GM23338 (cell line): Measurements from ENCODE around the gene SLC1A3. TPM values are rescaled to one million over a fixed set of nuclear protein-coding genes. Genes with fewer than 3 reads are reported as not detected.

ENCODE experiments used
- ATAC-seq: fragments of 200-7000 bp; cut with Tn5 transposase; 3 replicates; pipeline ENCODE4 v1.9.1; 2020
- DNase-seq: peaks from one replicate; pipeline ENCODE4 v3.0.0-alpha.2; 2015; ENCODE audit warnings: low spot score
- H2AFZ ChIP-seq: fragments of 200-600 bp; sonication (generic); 2 replicates; pipeline ENCODE4 v1.8.0; 2016; ENCODE audit warnings: antibody characterized with exemption, mild to moderate bottlenecking, moderate library complexity
- H3F3A ChIP-seq: fragments of 200-600 bp; sonication (generic); replicated peaks from 2 replicates; pipeline ENCODE4 v1.8.0; 2017; ENCODE audit warnings: antibody characterized with exemption, mixed run types, low read depth
- H3K27ac ChIP-seq: fragments of 200-600 bp; sonication (generic); 2 replicates; pipeline ENCODE4 v1.6.1; 2016; ENCODE audit warnings: low read depth
- H3K27me3 ChIP-seq: fragments of 200-600 bp; sonication (generic); 2 replicates; pipeline ENCODE4 v1.8.0; 2016; ENCODE audit warnings: mild to moderate bottlenecking, mixed run types, moderate library complexity; ENCODE audit not compliant: insufficient read depth
- H3K36me3 ChIP-seq: fragments of 200-600 bp; sonication (generic); 2 replicates; pipeline ENCODE4 v1.8.0; 2016; ENCODE audit warnings: mild to moderate bottlenecking; ENCODE audit not compliant: insufficient read depth
- H3K4me1 ChIP-seq: fragments of 200-600 bp; sonication (generic); 2 replicates; pipeline ENCODE4 v1.8.0; 2016; ENCODE audit warnings: mild to moderate bottlenecking, moderate library complexity; ENCODE audit not compliant: insufficient read depth
- H3K4me2 ChIP-seq: fragments of 200-600 bp; sonication (generic); 2 replicates; pipeline ENCODE4 v1.7.1; 2017; ENCODE audit warnings: mixed run types
- H3K4me3 ChIP-seq: fragments of 200-600 bp; sonication (generic); 2 replicates; pipeline ENCODE4 v1.6.1; 2016; ENCODE audit warnings: mixed run types
- H3K79me2 ChIP-seq: fragments of 200-600 bp; sonication (generic); replicated peaks from 2 replicates; pipeline ENCODE4 v1.8.0; 2017; ENCODE audit warnings: mild to moderate bottlenecking; ENCODE audit not compliant: insufficient read depth
- H3K9me2 ChIP-seq: fragments of 200-600 bp; sonication (generic); 2 replicates; pipeline ENCODE4 v1.8.0; 2017; ENCODE audit not compliant: insufficient read depth
- H4K20me1 ChIP-seq: fragments of 200-600 bp; sonication (generic); replicated peaks from 2 replicates; pipeline ENCODE4 v1.8.0; 2017; ENCODE audit warnings: mild to moderate bottlenecking; ENCODE audit not compliant: insufficient read depth
- H3K27ac Mint-ChIP-seq: 2 replicates; pipeline ENCODE4 v1.8.0; 2020; ENCODE audit warnings: inconsistent platforms, mild to moderate bottlenecking, moderate library complexity, mixed read lengths
- H3K27me3 Mint-ChIP-seq: 3 replicates; pipeline ENCODE4 v1.8.0; 2022; ENCODE audit warnings: low read depth, mild to moderate bottlenecking, moderate library complexity, mixed read lengths, inconsistent platforms; ENCODE audit not compliant: insufficient read depth, poor library complexity
- H3K36me3 Mint-ChIP-seq: 3 replicates; pipeline ENCODE4 v1.8.0; 2021; ENCODE audit warnings: low read depth, mild to moderate bottlenecking, inconsistent platforms, moderate library complexity, mixed read lengths
- H3K4me1 Mint-ChIP-seq: 3 replicates; pipeline ENCODE4 v1.8.0; 2020; ENCODE audit warnings: mild to moderate bottlenecking, inconsistent platforms, mixed read lengths
- H3K4me3 Mint-ChIP-seq: 3 replicates; pipeline ENCODE4 v1.8.0; 2021; ENCODE audit warnings: moderate library complexity, mild to moderate bottlenecking, inconsistent platforms, mixed read lengths
- H3K9me3 Mint-ChIP-seq: 3 replicates; pipeline ENCODE4 v1.8.0; 2020; ENCODE audit warnings: moderate library complexity, mild to moderate bottlenecking, inconsistent platforms, mixed read lengths
- CREB1 ChIP-seq: fragments of 250-450 bp; sonication (Bioruptor Pico); IDR thresholded peaks from 2 replicates; pipeline ENCODE4 v1.5.0; 2020; ENCODE audit warnings: low read depth, mild to moderate bottlenecking, moderate library complexity
- CTCF ChIP-seq, 2 experiments: fragments of 200-600 bp in 1 of 2; sonication (generic) in 1 of 2; conservative IDR thresholded peaks; 2 replicates each; pipeline versions ENCODE4 v1.5.1 to v1.6.1; 2016 to 2017; ENCODE audit warnings: antibody characterized with exemption in 2 of 2, low read depth in 2 of 2, mild to moderate bottlenecking in 2 of 2, moderate library complexity in 1 of 2
- ETS1 ChIP-seq: IDR thresholded peaks from 2 replicates; pipeline ENCODE4 v1.6.1; 2016; ENCODE audit warnings: antibody characterized with exemption
- NANOG ChIP-seq: IDR thresholded peaks from 2 replicates; pipeline ENCODE4 v1.6.1; 2016; ENCODE audit warnings: antibody characterized with exemption, borderline replicate concordance
- REST ChIP-seq: IDR thresholded peaks from one replicate; pipeline ENCODE4 v1.6.1; 2018; ENCODE audit warnings: antibody characterized with exemption; ENCODE audit not compliant: unreplicated experiment
- STAT1 ChIP-seq: IDR thresholded peaks from one replicate; pipeline ENCODE4 v1.6.1; 2016; ENCODE audit warnings: antibody characterized with exemption; ENCODE audit not compliant: unreplicated experiment
- ZNF114 ChIP-seq: fragments of 250-450 bp; sonication (Bioruptor Pico); IDR thresholded peaks from 2 replicates; pipeline ENCODE4 v1.5.0; 2020; ENCODE audit warnings: mild to moderate bottlenecking, moderate library complexity
- polyA plus RNA-seq: library from polyadenylated mRNA; unstranded; fragments of >200 nt; fragmentation: Nextera tagmentation; extraction: Ambion mirVana; gene quantifications from 2 replicates; pipeline ENCODE4 v1.2.1, GENCODE V29; 2016
- total RNA-seq: library from RNA; depleted of rRNA; stranded (reverse); fragments of >200 nt; shearing (Covaris generic); gene quantifications from 2 replicates; pipeline ENCODE4 v1.2.3, GENCODE V29; 2014

Gene SLC1A3
- total and polyA plus RNA-seq, 2 experiments from 2014 or later: 29.0 to 40.7 TPM

GRCh38 chr5:36675282-36675681 lies 68.9 kb downstream of the SLC1A3 start:
- no peak overlapping the region for H2AFZ ChIP-seq
- DNase-seq (no peak), ATAC-seq (no peak)
- H3K4me1 ChIP-seq: no peaks in the 10 kb centered on the region
- H3K36me3 ChIP-seq: peaks cover 10% of the 10 kb centered on the region; the same call in 1 of the 2 replicates
- H3K27ac ChIP-seq: no peak overlapping the region
- Mint-ChIP-seq H3K4me1 (peaks cover 6% of the 10 kb centered on the region; the same call in 2 of the 3 replicates), H3K27ac (no peak overlapping the region), H3K27me3 (no peaks in the 10 kb centered on the region), H3K9me3 (no peaks in the 10 kb centered on the region), H3K4me3 (no peak overlapping the region), H3K36me3 (peaks cover 22% of the 10 kb centered on the region; the same call in 2 of the 3 replicates)
- H3K4me3 ChIP-seq: no peak overlapping the region
- H3K27me3 ChIP-seq: no peaks in the 10 kb centered on the region
- no peaks in the 10 kb centered on the region for H3K9me2 ChIP-seq
- no peak overlapping the region for H3K4me2 ChIP-seq
- no peak for TF ChIP-seq ETS1
- no peak for TF ChIP-seq REST
- no peaks in the 10 kb centered on the region for H3K79me2 ChIP-seq
- H3F3A ChIP-seq: no peaks in the 10 kb centered on the region
- peaks cover 3% of the 10 kb centered on the region; the same call in 1 of the 2 replicates for H4K20me1 ChIP-seq

- Mint-ChIP-seq H3K27ac (no peak overlapping the region), H3K4me3 (no peak overlapping the region)
- H3K27ac ChIP-seq: no peak overlapping the region
- TF ChIP-seq REST (no peak), STAT1 (no peak), ZNF114 (no peak), NANOG (no peak), CTCF (conservative IDR thresholded peaks at IDR 0.05; ENCODE audit: low read depth in 2 of 2) (no peak), CREB1 (no peak)
Measured at GRCh38 chr5:36679221-36679989, 73.0 kb downstream of the SLC1A3 start.

More at GRCh38 chr5:36679221-36679989, 73.0 kb downstream of the SLC1A3 start:
- Histone ChIP-seq H3K9me2 (no peaks in the 10 kb centered on the region), H3F3A (no peaks in the 10 kb centered on the region), H3K79me2 (no peaks in the 10 kb centered on the region), H2AFZ (no peak overlapping the region), H3K4me2 (no peak overlapping the region), H3K36me3 (peaks cover 5% of the 10 kb centered on the region; the same call in 1 of the 2 replicates), H3K4me1 (no peaks in the 10 kb centered on the region), H4K20me1 (peaks cover 3% of the 10 kb centered on the region; the same call in 1 of the 2 replicates), H3K27me3 (no peaks in the 10 kb centered on the region), H3K4me3 (no peak overlapping the region)
- ATAC-seq (no peak), DNase-seq (no peak)
- no peaks in the 10 kb centered on the region for H3K9me3 Mint-ChIP-seq
- no peaks in the 10 kb centered on the region for H3K27me3 Mint-ChIP-seq
- H3K36me3 Mint-ChIP-seq: peaks cover 25% of the 10 kb centered on the region
- peaks cover 6% of the 10 kb centered on the region; the same call in 2 of the 3 replicates for H3K4me1 Mint-ChIP-seq
